Measurements from ENCODE around the gene ZNF182. TPM values are rescaled to one million over a fixed set of nuclear protein-coding genes. Genes with fewer than 3 reads are reported as not detected.
"Not testable (repeated sequence)": the region's sequence is repeated elsewhere in the genome, so short reads cannot be mapped to it uniquely, and the experiment has no call there.

The ZNF182 gene
- total and polyA plus RNA-seq, 4 donors, result 0.97 to 3.1 (median 2.2) TPM

GRCh38 chrX:48035891-48036290 is 32.1 kb upstream of the ZNF182 start:
- no peaks in the 10 kb centered on the region for H3K9me3 ChIP-seq (ENCODE audit: control insufficient read depth in 4 of 4, low read length in 3 of 4)
- H3K4me1 ChIP-seq (ENCODE audit: control insufficient read depth in 4 of 4, insufficient read depth in 4 of 4, low read length in 3 of 4), result no peaks in the 10 kb centered on the region
- no peak overlapping the region for H3K4me3 ChIP-seq (ENCODE audit: low read depth in 1 of 3, low read length in 3 of 3)
- no peaks in the 10 kb centered on the region for H3K36me3 ChIP-seq (ENCODE audit: control insufficient read depth in 4 of 4, insufficient read depth in 3 of 4, low read depth in 1 of 4, low read length in 3 of 4)
- H3K27me3 ChIP-seq (ENCODE audit: control insufficient read depth in 4 of 4, insufficient read depth in 4 of 4, low read length in 3 of 4), result no peaks in the 10 kb centered on the region
- no peak overlapping the region for H3K27ac ChIP-seq (ENCODE audit: low read depth in 1 of 2, low read length in 2 of 2)
- DNase-seq (ENCODE audit: low spot score), result no peak
- 65% methylated on average over 4 of the region's 4 CpGs for WGBS
- no peak for TF ChIP-seq RXRA (IDR thresholded peaks at IDR 0.05)
- TF ChIP-seq, protein P1, sequence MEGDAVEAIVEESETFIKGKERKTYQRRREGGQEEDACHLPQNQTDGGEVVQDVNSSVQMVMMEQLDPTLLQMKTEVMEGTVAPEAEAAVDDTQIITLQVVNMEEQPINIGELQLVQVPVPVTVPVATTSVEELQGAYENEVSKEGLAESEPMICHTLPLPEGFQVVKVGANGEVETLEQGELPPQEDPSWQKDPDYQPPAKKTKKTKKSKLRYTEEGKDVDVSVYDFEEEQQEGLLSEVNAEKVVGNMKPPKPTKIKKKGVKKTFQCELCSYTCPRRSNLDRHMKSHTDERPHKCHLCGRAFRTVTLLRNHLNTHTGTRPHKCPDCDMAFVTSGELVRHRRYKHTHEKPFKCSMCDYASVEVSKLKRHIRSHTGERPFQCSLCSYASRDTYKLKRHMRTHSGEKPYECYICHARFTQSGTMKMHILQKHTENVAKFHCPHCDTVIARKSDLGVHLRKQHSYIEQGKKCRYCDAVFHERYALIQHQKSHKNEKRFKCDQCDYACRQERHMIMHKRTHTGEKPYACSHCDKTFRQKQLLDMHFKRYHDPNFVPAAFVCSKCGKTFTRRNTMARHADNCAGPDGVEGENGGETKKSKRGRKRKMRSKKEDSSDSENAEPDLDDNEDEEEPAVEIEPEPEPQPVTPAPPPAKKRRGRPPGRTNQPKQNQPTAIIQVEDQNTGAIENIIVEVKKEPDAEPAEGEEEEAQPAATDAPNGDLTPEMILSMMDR (IDR thresholded peaks at IDR 0.05; ENCODE audit: low read depth, low read length, missing input control), result no peak
- no peak for TF ChIP-seq TAF1 (conservative IDR thresholded peaks at IDR 0.05)
- TF ChIP-seq FOXA1 (IDR thresholded peaks at IDR 0.05), result no peak
- peak; percentile 10 for TF ChIP-seq NR2F2 (IDR thresholded peaks at IDR 0.05)
- no peak overlapping the region for H3K9ac ChIP-seq (ENCODE audit: low read depth in 1 of 2, low read length in 2 of 2)

DNA sequence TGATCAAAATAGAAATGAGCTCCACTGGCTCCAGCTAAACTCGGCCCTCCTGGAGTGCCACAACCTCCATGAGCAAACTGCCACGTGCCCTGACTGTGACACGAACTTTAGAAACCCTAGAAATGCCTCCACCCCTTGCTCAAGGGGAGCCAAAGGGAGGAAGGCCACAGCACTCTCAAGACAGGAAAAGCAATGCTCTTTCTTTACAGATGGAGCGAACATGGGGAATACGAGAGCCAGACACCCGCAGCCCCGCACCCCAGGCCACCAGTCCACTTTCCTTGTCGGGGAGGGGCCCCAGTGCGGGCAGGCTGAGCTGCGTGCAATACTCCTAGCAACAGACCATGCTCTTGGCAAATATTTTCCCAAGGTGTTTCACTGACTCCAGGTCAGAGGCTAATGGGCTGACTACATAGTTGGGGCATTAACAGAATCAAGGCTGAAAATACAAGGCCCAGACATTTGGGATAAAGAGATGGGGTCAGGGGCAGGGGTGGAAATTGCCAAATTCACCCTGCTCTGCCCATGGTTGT is 26.9 kb upstream of the ZNF182 start:
- not testable (repeated sequence) for H3K9ac ChIP-seq (ENCODE audit: low read depth in 1 of 2, low read length in 2 of 2); H3K4me3 ChIP-seq (ENCODE audit: low read depth in 1 of 3, low read length in 3 of 3); H3K4me1 ChIP-seq (ENCODE audit: control insufficient read depth in 4 of 4, insufficient read depth in 4 of 4, low read length in 3 of 4); H3K27ac ChIP-seq (ENCODE audit: low read depth in 1 of 2, low read length in 2 of 2); DNase-seq (ENCODE audit: low spot score); H3K27me3 ChIP-seq (ENCODE audit: control insufficient read depth in 4 of 4, insufficient read depth in 4 of 4, low read length in 3 of 4); H3K36me3 ChIP-seq (ENCODE audit: control insufficient read depth in 4 of 4, insufficient read depth in 3 of 4, low read depth in 1 of 4, low read length in 3 of 4); H3K9me3 ChIP-seq (ENCODE audit: control insufficient read depth in 4 of 4, low read length in 3 of 4)
- 73% methylated on average over 10 of the region's 10 CpGs for WGBS

GRCh38 chrX:48030237-48030636 is 26.4 kb upstream of the ZNF182 start:
- DNase-seq (ENCODE audit: low spot score), result no peak
- 89% methylated on average over 10 of the region's 10 CpGs for WGBS
- no peak overlapping the region for H3K27ac ChIP-seq (ENCODE audit: low read depth in 1 of 2, low read length in 2 of 2)
- no peaks in the 10 kb centered on the region for H3K27me3 ChIP-seq (ENCODE audit: control insufficient read depth in 4 of 4, insufficient read depth in 4 of 4, low read length in 3 of 4)
- H3K9ac ChIP-seq (ENCODE audit: low read depth in 1 of 2, low read length in 2 of 2), result no peak overlapping the region
- no peak overlapping the region for H3K4me3 ChIP-seq (ENCODE audit: low read depth in 1 of 3, low read length in 3 of 3)
- no peaks in the 10 kb centered on the region for H3K36me3 ChIP-seq (ENCODE audit: control insufficient read depth in 4 of 4, insufficient read depth in 3 of 4, low read depth in 1 of 4, low read length in 3 of 4)
- TF ChIP-seq, protein P2, sequence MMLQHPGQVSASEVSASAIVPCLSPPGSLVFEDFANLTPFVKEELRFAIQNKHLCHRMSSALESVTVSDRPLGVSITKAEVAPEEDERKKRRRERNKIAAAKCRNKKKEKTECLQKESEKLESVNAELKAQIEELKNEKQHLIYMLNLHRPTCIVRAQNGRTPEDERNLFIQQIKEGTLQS (IDR thresholded peaks at IDR 0.05), result no peak
- TF ChIP-seq REST (IDR thresholded peaks at IDR 0.05) (no peak), ZBTB33 (IDR thresholded peaks at IDR 0.05) (no peak)
- no peaks in the 10 kb centered on the region for H3K9me3 ChIP-seq (ENCODE audit: control insufficient read depth in 4 of 4, low read length in 3 of 4)
- no peaks in the 10 kb centered on the region for H3K4me1 ChIP-seq (ENCODE audit: control insufficient read depth in 4 of 4, insufficient read depth in 4 of 4, low read length in 3 of 4)
